GM12874 (cell line): Measurements from ENCODE around the gene STK32A.

Experiments
- CTCF ChIP-seq: IDR thresholded peaks from 2 replicates; pipeline ENCODE4 v1.5.1; 2011; ENCODE audit warnings: low read depth, mild to moderate bottlenecking, control low read depth, low read length, moderate library complexity; ENCODE audit not compliant: insufficient read depth

The STK32A gene

GRCh38 chr5:147203213-147203612 is 31.6 kb upstream of the STK32A start:
- TF ChIP-seq CTCF = no peak

DNA sequence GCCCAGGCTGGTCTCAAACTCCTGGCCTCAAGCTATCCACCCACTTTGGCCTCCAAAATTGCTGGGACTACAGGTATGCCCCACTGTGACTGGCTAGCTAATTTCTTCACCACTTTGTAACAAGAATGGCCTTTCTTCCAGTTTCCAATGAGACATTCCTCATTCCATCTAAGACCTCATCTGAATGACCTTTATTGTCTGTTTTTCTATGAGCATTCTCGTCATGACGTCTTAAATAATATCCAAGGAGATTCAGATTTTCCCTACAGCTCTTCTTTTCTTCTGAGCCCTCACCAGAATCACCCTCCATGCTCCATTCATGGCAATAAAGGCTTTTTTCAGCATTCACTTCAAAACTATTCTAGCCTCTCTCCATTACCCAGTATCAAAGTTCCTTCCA is 30.2 kb upstream of the STK32A start:
- no peak for TF ChIP-seq CTCF

- TF ChIP-seq CTCF = no peak
Measured at GRCh38 chr5:147208134-147208533, 26.7 kb upstream of the STK32A start.

DNA sequence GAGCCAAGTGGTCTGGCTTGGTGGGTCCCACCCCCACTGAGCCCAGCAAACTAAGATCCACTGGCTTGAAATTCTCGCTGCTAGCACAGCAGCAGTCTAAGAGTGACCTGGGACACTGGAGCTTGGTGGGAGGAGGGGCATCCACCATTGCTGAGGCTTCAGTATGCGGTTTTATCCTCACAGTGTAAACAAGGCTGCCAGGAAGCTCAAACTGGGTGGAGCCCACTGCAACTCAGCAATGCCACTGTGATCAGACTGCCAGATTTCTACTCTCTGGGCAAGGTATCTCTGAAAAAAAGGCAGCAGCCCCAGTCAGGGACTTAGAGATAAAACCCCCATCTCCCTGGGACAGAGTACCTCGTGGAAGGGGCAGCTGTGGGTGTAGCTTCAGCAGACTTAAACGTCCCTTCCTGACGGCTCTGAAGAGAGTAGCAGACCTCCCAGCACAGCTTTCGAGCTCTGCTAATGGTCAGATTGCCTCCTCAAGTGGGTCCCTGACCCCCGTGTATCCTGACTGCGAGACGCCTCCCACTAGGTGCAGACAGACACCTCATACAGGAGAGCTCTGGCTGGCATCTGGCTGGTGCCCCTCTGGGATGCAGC is 18.2 kb upstream of the STK32A start:
- no peak for TF ChIP-seq CTCF

GRCh38 chr5:147223343-147223742 is 11.5 kb upstream of the STK32A start:
- TF ChIP-seq CTCF = no peak

GRCh38 chr5:147223948-147224791 is 10.7 kb upstream of the STK32A start:
- peak; percentile 33; the same call in 1 of the 2 replicates for TF ChIP-seq CTCF

DNA sequence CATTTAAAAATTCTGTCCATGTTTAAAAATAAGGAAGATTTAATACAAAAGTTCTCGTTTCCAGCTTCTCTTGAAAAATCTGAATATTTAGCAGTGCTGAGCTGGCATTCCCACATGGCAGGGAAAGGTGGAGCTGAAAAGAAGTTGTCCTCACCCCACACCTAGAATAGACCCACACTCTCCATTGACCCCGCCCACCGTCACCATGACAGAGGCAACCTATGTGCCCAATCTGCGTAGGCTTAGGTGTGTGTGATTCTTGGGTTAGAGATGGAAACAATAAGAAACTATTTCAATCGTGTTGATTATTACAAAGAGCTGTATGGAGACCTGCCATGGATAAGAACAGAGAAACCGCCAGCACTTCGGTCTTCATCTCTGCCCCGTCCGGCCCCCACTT is 8.9 kb upstream of the STK32A start:
- no peak for TF ChIP-seq CTCF
